ENCODE results near the gene C22orf31.

The C22orf31 gene

DNA sequence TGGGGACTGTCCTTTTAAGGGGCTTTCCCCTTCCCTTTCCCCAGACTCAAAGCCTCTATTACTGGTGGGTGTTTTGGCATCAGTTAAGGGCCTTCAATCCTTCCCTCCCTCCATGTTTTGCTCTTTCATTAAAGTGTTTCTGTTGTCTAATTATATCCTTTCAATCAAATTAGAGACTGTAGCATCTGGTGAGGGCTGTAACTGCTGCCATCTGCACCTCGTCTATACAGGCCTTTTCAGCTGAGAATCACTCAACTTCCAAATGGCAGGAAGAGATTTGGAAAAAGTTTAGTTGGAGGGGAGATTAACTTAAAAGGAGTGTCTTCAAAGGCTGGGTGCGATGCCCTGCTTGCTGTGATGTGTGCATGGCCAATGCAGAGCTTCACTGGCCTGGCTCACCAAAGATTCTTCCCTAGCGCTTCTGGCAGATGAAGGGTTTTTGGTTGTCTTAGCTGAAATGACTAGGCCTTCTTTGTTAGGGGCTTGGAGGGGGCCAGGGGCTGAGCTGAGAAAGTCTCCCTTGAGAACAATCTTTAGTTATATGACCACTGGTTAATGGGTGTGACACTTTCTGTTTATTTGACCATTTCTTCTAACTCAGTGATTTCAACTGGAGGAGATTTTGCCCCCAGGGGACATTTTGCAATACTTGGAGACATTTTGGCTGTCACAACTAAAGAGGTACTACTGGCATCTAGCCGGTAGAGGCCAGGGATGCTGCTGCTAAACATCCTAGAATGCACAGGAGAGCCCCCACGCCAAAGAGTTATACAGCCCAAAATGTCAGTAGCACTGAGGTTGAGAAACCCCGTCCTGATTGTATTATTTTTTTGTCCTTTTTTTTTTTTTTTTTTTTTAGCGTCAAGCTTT lies 18.7 kb upstream of the C22orf31 start:
- no peak for DNase-seq

DNA sequence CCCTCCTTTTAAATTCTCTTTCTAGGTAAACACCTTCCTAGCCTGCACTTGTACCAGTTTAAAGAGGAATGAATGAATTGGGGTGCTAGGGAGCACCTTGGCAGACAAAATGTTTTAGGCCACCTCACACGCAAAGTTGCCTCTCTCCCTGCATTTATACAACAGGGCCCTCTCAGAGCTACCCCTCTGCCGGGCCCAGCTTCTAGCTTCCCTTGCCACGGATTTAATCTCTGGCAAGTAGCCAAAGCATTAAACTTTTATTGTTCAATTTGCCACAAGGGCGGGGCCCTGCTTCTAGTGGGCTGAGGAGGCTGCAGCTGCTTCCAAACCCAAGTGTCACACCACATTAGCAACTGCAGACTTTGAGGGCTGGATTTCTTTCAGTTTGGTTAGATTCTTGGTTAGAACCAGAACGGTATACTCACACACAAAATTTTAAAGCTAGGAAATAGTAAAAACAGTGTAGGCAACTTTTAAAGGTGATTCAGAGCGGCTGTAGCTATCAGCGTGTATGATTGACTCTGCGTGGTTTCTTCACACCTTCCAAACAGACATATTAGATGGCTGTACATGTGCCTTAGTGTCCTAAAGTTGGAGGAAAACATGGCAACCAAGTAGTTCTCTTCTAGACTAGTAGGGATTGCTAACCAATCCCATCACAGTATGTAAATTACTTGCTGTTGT lies 17.7 kb upstream of the C22orf31 start:
- DNase-seq = peak; percentile 85

DNA sequence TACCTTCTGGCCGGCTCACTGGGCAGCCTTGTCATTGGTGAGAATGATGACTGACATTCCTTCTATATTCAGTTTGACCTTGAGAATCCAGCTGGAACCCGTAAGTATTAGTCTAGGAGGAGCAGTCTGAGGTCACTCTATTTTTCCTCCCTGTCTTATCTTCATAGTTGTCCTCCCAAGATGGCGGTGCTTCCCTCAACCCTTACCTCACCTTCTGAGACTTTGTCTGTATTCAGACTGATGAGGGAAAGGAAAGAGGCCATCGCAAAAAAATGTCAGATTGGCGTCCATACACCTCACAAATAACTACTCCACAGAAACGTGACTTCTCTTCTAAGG lies 17.2 kb upstream of the C22orf31 start:
- DNase-seq = no peak

DNA sequence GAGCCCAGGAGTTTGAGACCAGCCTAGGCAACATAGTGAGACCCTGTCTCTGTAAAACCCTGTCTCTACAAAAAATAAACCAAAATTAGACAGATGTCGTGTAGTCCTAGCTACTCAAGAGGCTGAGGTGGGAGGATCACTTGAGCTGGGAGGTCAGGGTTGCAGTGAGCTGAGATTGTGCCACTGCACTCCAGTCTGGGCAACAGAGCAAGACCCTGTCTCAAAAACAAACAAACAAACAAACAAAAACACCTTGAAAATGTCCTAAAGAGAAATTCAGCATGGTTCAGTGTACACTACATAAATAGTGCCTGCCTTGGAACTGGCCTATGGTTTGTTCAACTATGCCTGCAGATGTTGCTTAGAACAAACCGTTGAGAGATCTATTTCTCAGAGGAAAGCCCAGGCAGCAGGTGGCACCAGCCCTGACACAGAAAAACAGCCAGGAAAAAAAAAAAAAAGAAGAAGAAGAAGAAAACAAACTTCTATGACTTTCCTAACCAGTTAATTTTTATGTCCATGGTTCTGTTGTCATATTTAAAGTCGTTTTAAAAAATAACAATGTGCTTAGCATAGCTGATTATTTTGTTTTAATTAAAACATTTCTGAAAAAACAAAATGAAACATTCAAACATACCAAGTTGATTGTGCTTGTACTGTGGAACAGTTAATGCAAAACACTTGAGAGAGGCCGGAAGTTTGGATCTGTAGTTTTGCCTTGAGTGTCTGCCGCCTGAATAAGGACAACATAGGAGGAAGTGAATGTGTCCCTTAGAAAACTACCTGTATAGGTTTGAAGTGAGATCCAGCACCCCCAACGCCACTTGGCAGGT lies 16.6 kb upstream of the C22orf31 start:
- DNase-seq = no peak

GRCh38 chr22:29074276-29074772 lies 12.7 kb upstream of the C22orf31 start:
- DNase-seq = no peak

DNA sequence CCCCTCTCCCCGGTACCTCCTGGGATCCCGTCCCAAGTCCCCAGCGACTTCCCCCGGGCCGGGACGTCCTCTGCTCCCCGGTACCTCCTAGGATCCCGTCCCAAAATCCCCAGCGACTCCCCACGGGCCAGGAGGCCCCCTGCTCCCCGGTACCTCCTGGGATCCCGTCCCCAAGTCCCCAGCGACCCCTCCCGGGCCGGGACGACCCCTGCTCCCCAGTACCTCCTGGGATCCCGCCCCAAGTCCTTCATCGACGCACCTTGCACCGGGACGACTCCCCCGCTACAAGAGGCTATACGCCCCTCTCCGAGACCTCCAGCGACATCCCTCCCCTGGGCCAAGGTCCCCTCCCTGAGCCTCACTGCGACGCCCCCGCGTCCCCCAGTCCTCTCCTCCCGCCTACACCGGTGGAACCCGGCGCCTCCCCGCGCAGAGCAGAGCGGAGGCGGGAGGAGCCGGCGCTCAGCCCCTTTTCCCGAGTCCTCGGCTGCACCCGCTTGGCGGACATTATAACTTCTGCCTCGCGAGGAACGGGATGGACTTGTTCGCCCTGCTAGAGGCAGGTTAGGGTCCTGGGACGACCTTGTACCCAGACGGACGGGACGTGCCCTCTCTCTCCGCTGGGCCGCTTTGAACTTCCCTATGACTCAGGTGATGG lies 12.1 kb upstream of the C22orf31 start:
- DNase-seq = no peak

- DNase-seq = no peak
These were observed 11.5 kb upstream of the C22orf31 start, which contains the start of gene KREMEN1 for GRCh38 chr22:29072979-29073617. KREMEN1 (plus strand) TSS chr22:29073035; CDS start chr22:29073131, 96 bp downstream.

- DNase-seq = peak; percentile 90
These were observed 10.8 kb upstream of the C22orf31 start for GRCh38 chr22:29072193-29072978.

DNA sequence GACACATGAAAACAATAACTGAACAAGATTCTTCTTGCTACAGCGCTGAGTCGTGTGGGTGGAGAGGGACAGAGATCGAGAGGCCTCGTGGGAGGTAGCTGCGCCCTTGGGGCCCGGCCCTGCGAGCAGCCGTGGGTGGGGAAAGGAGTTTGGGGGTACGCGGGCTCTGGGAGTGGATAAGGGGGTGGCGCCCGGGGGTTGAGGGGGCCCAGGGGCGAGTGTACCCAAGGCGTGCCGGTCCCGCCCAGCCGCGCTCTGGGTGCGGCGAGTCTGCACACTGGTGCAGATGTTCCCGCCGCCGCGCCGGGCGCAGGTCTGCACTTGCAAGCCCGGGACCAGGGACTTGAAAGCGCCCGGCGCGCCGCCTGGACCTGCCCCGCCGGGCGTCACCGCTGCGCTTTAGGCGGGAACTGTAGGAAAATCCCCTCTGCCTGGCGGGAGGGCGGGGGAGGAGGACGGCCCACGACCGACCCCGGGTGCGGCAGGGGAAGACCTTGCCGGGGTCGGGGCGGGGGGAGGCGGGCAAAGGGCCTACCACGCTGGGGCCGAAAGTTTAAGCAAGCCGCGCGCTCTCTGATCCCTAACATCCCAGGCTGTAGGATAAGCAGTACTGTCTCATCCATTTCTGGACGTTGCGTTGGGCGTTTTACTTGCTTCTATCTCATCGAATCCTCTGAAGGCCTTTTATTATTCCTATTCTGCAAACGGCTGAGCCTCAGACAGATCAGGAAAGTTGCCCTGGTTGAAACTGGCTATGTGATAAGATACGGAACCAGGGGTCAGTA lies 9.8 kb upstream of the C22orf31 start:
- peak; percentile 54 for DNase-seq

DNA sequence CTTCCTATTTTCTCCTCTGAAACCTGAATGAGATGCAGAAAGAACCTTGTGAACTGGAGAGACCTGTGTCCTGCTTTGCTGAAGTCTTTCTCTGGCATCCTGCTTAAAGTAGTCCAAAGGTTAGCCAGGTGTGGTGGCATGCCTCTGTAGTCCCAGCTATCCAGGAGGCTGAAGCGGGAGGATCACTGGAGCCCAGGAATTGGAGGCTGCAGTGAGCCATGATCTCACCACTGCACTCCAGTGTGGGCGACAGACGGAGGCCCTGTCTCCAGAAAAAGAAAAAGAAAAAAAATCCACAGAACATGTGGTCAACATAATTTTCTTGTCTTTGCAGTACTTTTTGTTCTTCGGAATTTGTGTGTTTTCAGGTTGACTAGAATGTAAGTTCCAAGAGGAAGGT lies 8.9 kb upstream of the C22orf31 start:
- DNase-seq = no peak

- DNase-seq = no peak
These were observed 7.8 kb upstream of the C22orf31 start for GRCh38 chr22:29069463-29069862.

DNA sequence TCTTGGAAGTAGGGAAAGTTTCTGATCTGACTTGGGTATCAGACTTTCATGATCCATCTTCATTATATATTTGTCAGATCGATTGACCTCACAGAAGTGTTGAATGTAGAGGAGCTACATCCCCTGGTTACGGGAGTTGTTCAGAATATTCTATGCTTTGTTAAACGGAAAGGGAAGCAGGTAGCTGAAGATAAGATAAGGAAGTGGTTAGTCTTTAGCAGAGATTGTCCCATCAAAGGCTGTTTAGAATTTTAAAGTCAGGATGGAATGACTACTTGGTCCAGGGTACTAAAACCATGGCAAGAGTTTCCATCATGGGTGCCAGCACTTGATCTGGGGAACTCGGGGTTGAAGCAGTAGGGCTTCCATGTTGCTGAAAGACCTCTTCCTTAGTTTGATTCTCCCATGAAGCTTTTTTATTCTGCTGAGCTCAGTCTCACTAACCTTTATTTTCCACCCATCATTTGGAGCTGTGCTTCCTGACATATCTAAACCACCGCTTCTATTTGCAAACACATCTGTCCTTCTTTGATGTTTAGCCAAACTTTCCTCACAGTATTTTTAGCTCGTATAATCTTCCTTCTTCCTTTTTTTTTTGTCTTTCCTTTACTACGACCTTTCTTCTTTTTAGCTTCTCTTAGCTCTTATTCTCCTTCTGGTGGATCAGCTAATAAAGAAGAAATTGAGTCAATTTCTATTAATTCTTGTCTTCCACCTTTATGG lies 4.0 kb upstream of the C22orf31 start:
- DNase-seq = no peak

DNA sequence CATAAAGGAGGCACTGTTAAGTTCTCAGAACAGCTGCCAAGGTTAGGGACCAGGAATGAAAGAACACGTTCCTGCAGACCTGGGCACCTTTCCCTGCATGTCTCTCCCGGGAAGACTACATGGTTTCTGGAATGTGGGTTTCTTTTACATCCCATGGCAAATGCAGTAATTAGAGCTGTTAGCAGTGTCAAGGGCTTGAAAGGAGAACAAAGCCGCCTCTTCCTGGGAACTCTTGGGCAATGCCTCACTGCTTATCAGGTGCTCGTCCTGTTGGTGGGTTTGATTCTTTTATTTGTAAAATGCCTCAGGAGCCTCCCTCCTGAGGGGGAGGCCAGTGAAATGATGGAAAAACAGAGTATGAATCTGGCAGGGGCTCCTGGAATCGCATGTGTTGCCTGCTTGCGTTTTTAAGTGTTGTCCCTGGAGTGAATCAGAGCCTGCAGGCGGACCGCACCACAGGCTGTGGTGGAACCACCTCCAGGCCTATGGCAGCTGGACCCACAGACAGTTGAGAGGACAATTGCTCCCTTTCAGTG lies 723 bp upstream of the C22orf31 start:
- DNase-seq = no peak

- no peak for DNase-seq
These were observed 700 bp downstream of the C22orf31 start for GRCh38 chr22:29060931-29061330.

GRCh38 chr22:29060251-29060869 lies 1.3 kb downstream of the C22orf31 start:
- DNase-seq = no peak

DNA sequence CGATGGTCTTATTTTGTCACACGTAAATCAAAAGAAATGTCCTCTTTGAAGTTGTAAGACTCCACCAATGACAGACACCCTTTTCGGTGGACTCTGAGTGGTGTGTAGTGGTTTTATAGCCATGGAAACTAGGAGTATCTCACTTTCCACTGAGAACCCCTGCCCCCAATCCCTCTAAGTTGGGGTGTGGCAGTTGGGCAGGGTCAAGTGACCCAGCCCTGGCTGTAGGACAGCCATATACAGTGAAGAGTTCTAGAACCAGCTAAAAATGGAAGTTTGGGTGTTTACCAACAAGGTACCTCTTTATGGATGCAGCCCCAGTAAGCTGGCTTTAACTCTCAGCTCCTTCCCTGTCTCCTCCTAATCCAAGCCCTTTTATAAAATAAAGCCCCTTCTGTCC lies 5.2 kb downstream of the C22orf31 start:
- no peak for DNase-seq

DNA sequence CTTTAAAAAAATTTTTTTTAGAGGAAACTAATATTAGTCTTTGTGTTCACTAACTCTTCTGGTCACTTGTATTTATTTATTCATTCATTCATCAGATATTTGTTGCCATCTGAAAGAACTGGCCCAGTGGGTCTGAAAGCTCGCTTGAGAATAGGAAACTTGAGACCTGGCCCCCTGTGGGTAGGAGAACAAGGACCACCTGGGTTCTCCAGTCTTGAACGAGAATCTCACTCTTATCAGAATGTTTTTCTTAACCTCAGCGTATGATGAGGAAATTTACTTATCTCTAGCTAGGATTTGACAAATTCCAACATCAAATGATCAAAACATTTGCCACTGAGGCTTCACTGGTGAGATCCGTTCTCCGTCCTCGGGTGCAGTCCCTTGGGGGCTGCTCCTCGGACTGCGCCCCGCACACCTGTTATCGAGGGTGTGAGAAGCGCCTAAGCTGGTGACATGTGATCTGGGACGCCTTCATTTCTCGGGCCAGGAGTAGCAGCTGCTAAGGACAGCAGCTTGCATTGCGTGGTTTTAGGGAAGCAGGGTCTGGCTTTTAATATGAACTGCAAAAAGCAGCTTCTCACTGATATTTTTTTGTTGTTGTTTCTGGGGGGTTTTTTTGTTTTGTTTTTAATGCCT lies 6.3 kb downstream of the C22orf31 start:
- DNase-seq = no peak

- DNase-seq = no peak
These were observed 7.3 kb downstream of the C22orf31 start for GRCh38 chr22:29054251-29054767.
